B cell (primary cell): ENCODE results near the gene HDHD5. TPM values are rescaled to one million over a fixed set of nuclear protein-coding genes. Genes with fewer than 3 reads are reported as not detected.

Experiments used
- ATAC-seq: fragments of 200-7000 bp; cut with Tn5 transposase; one replicate; pipeline ENCODE4 v1.10.0; 2021; ENCODE audit warnings: low read depth, mild to moderate bottlenecking, moderate number of reproducible peaks, moderate library complexity
- CTCF ChIA-PET: fragments of 350-600 bp; sonication (Branson Sonifier 250); formaldehyde crosslinking; loops from one replicate; lab custom pipeline; 2021; ENCODE audit warnings: antibody characterized with exemption, inconsistent platforms; lab: Charles Lee
- POLR2A ChIA-PET: fragments of 350-600 bp; sonication (Branson Sonifier 250); formaldehyde crosslinking; loops from one replicate; lab custom pipeline; 2021; ENCODE audit warnings: antibody characterized with exemption; lab: Charles Lee
- DNase-seq: peaks from one replicate; pipeline ENCODE4 v3.0.0; 2013
- H2AFZ ChIP-seq: 2 replicates; pipeline ENCODE4 v1.6.1; 2012; ENCODE audit warnings: mild to moderate bottlenecking, low read depth, low read length; ENCODE audit not compliant: insufficient read depth, poor library complexity, severe bottlenecking
- H3K27ac ChIP-seq, 2 donors: 1 replicate in 1 of 2; 2 replicates in 1 of 2; pipeline ENCODE4 v1.5.1; 2012 to 2013; ENCODE audit warnings: low read length in 2 of 2, mild to moderate bottlenecking in 2 of 2, moderate library complexity in 1 of 2
- H3K27me3 ChIP-seq, 4 experiments: fragments of 200-600 bp in 1 of 4; sonication (generic) in 1 of 4; replicated peaks in 1 of 4; 1 replicate in 2 of 4; 2 replicates in 2 of 4; pipeline versions ENCODE4 v1.6.1 to v1.7.0; 2013 to 2016; ENCODE audit warnings: low read length in 3 of 4, mild to moderate bottlenecking in 2 of 4, mixed read lengths in 1 of 4, moderate library complexity in 1 of 4; ENCODE audit not compliant: insufficient read depth in 4 of 4, control insufficient read depth in 3 of 4; ENCODE audit errors: control extremely low read depth in 1 of 4
- H3K36me3 ChIP-seq, 2 experiments: replicated peaks in 1 of 2; 1 replicate in 1 of 2; 2 replicates in 1 of 2; pipeline versions ENCODE4 v1.6.1 to v1.7.1; 2013; ENCODE audit warnings: low read length in 1 of 2; ENCODE audit not compliant: insufficient read depth in 2 of 2, control insufficient read depth in 1 of 2; ENCODE audit errors: control extremely low read depth in 1 of 2, extremely low read depth in 1 of 2
- H3K4me1 ChIP-seq, 2 donors: fragments of 200-600 bp in 1 of 2; sonication (generic) in 1 of 2; 1 replicate in 1 of 2; 2 replicates in 1 of 2; pipeline versions ENCODE4 v1.5.1 to v1.6.1; 2013 to 2017; ENCODE audit warnings: low read length in 2 of 2; ENCODE audit not compliant: control insufficient read depth in 2 of 2, insufficient read depth in 2 of 2
- H3K4me2 ChIP-seq: replicated peaks from 2 replicates; pipeline ENCODE3; 2012; ENCODE audit warnings: mild to moderate bottlenecking, low read depth, low read length; ENCODE audit not compliant: poor library complexity, severe bottlenecking
- H3K4me3 ChIP-seq, 5 experiments: fragments of 200-600 bp in 1 of 5; sonication (generic) in 1 of 5; 1 replicate in 3 of 5; 2 replicates in 2 of 5; pipeline versions ENCODE4 v1.5.1 to v1.7.0; 2011 to 2016; ENCODE audit warnings: low read length in 4 of 5, mild to moderate bottlenecking in 4 of 5, low read depth in 2 of 5, control low read depth in 1 of 5, moderate library complexity in 1 of 5; ENCODE audit not compliant: insufficient read depth in 1 of 5; ENCODE audit errors: control extremely low read depth in 1 of 5, extremely low read depth in 1 of 5
- H3K79me2 ChIP-seq: fragments of 200-600 bp; sonication (generic); one replicate; pipeline ENCODE4 v1.6.0; 2016; ENCODE audit warnings: low read length; ENCODE audit not compliant: control insufficient read depth, insufficient read depth
- H3K9ac ChIP-seq: fragments of 200-600 bp; sonication (generic); 2 replicates; pipeline ENCODE4 v1.6.1; 2017; ENCODE audit warnings: mild to moderate bottlenecking, low read length, moderate library complexity
- H3K9me3 ChIP-seq, 3 donors: one replicate each; pipeline versions ENCODE4 v1.6.1 to v1.7.1; 2013; ENCODE audit warnings: low read length in 2 of 3; ENCODE audit not compliant: control insufficient read depth in 2 of 3, insufficient read depth in 1 of 3; ENCODE audit errors: control extremely low read depth in 1 of 3
- H4K20me1 ChIP-seq: 2 replicates; pipeline ENCODE4 v1.6.0; 2012; ENCODE audit warnings: mild to moderate bottlenecking, low read length; ENCODE audit not compliant: insufficient read depth, control insufficient read depth, poor library complexity, severe bottlenecking
- H3K27ac Mint-ChIP-seq: one replicate; pipeline ENCODE4 v1.8.0; 2021; ENCODE audit warnings: mixed read lengths
- H3K27me3 Mint-ChIP-seq: one replicate; pipeline ENCODE4 v1.8.0; 2021; ENCODE audit warnings: mixed read lengths
- H3K4me1 Mint-ChIP-seq: one replicate; pipeline ENCODE4 v1.8.0; 2021; ENCODE audit warnings: mixed read lengths
- H3K4me3 Mint-ChIP-seq: one replicate; pipeline ENCODE4 v1.8.0; 2021; ENCODE audit warnings: mixed read lengths
- H3K9me3 Mint-ChIP-seq: one replicate; pipeline ENCODE4 v1.8.0; 2022; ENCODE audit warnings: mixed read lengths; ENCODE audit not compliant: insufficient read depth
- EZH2 ChIP-seq: IDR thresholded peaks from 2 replicates; pipeline ENCODE4 v1.6.1; 2012; ENCODE audit warnings: borderline replicate concordance, low read depth, mild to moderate bottlenecking, moderate library complexity, low read length; ENCODE audit not compliant: insufficient read depth, poor library complexity, severe bottlenecking
- WGBS: methylation state at CpG from one replicate; pipeline ENCODE4 v1.1.5; 2013; ENCODE audit warnings: missing lambda C conversion rate; ENCODE audit not compliant: insufficient coverage; 5-methylcytosine and 5-hydroxymethylcytosine counted together
- intact Hi-C: fragments of 100-400 bp; cut with micrococcal nuclease; formaldehyde crosslinking; loops from one replicate; pipeline ENCODE4 v1.10.0; 2022
- polyA plus RNA-seq: library from polyadenylated mRNA; depleted of rRNA; stranded (reverse); fragments of >200 nt; gene quantifications from 2 replicates; pipeline ENCODE4 v1.2.3, GENCODE V29; 2012
- total RNA-seq, 2 donors: library from RNA; stranded (reverse); fragments of 120-200 nt in 1 of 2; gene quantifications; 1 replicate in 1 of 2; 2 replicates in 1 of 2; pipeline versions ENCODE4 v1.2.3 to v1.2.4, GENCODE V29; 2013 to 2022
- TF ChIP-seq, protein P1 (sequence below): fragments of 200-600 bp; IDR thresholded peaks from one replicate; pipeline ENCODE4 v1.8.0; 2022; ENCODE audit warnings: antibody characterized with exemption, mild to moderate bottlenecking

The HDHD5 gene
- total and polyA plus RNA-seq, 2 donors (not counting 1 experiment from before 2014, with no cell fraction given) = 17.7 to 37.7 TPM

DNA sequence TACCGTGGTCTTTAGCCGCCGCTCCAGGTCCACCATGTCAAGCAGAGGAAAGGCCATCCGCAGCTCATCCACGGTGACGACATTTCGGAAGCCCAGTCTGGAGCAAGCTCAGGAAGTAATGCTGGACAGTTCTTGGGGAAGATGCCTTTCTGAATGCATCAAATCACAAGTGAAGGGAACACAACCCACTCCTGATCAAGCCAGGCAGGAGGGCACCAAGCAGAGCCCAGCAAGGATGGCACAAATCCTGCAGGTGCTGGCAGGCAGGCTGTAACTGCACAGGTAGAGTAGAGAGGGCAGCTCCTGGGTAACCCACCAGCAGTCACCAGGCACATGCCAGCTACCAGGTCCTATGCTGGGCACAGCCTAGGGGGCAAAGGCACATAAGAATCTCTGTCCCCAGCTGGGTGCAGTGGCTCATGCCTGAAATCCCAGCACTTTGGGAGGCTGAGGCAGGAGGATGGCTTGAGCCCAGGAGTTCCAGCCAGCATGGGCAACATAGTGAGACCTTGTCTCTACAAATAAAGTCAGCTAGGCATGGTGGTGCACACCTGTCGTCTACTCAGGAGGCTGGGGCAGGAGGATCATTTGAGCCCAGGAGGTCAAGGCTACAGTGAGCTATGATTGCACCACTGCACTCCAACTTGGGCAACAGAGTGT lies 13.9 kb downstream of the HDHD5 start:
- H3K27me3 Mint-ChIP-seq = no peaks in the 10 kb centered on the region
- WGBS = 88% methylated on average over 8 of the region's 8 CpGs
- POLR2A ChIA-PET = no interaction called here

DNA sequence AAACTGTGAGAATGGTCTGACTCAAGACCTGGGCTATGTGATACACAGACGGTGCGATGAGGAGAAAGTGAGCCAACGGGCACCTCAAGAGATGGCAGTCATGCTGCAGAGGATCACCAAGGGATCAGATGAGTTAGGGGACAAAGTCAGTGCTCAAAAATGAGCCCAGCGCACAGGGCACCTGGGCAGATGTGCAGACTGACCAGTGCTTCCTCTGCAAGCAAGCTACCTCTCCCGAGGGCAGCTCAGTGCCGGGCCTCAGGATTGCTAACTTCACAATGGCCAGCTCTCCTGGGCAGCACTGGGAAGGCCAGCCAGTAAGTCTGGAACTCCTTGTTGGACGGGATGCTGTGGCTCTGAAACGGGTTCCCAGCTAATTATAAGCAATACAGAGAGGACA lies 15.3 kb downstream of the HDHD5 start:
- ATAC-seq = no peak
- Mint-ChIP-seq H3K4me3 (no peak overlapping the region), H3K4me1 (no peaks in the 10 kb centered on the region), H3K27me3 (no peaks in the 10 kb centered on the region), H3K9me3 (no peaks in the 10 kb centered on the region), H3K27ac (no peak overlapping the region)
- Histone ChIP-seq H3K4me1 (no peaks in the 10 kb centered on the region), H3K27ac (no peak overlapping the region), H2AFZ (no peak overlapping the region), H3K79me2 (peaks cover 7% of the 10 kb centered on the region), H4K20me1 (no peaks in the 10 kb centered on the region), H3K4me2 (no peak overlapping the region), H3K36me3 (peaks cover 0 to 53% of the 10 kb centered on the region in 2 experiments), H3K27me3 (no peaks in the 10 kb centered on the region), H3K9ac (no peak overlapping the region), H3K4me3 (no peak overlapping the region), H3K9me3 (no peaks in the 10 kb centered on the region)
- ChIA-PET CTCF (interaction anchor here (0.6 kb wide), 1 partner anchor 65 kb away, joined by 4 read pairs; no protein-coding TSS in a partner anchor), POLR2A (no interaction called here)
- no peak for TF ChIP-seq EZH2
- TF ChIP-seq, protein P1, sequence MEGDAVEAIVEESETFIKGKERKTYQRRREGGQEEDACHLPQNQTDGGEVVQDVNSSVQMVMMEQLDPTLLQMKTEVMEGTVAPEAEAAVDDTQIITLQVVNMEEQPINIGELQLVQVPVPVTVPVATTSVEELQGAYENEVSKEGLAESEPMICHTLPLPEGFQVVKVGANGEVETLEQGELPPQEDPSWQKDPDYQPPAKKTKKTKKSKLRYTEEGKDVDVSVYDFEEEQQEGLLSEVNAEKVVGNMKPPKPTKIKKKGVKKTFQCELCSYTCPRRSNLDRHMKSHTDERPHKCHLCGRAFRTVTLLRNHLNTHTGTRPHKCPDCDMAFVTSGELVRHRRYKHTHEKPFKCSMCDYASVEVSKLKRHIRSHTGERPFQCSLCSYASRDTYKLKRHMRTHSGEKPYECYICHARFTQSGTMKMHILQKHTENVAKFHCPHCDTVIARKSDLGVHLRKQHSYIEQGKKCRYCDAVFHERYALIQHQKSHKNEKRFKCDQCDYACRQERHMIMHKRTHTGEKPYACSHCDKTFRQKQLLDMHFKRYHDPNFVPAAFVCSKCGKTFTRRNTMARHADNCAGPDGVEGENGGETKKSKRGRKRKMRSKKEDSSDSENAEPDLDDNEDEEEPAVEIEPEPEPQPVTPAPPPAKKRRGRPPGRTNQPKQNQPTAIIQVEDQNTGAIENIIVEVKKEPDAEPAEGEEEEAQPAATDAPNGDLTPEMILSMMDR = no peak
- no peak for DNase-seq
- WGBS = over 99% methylated on average over 8 of the region's 8 CpGs
- intact Hi-C loops = no loop called here

More for the DNA sequence above, 13.9 kb downstream of the HDHD5 start:
- TF ChIP-seq, protein P1 = no peak
- TF ChIP-seq EZH2 = no peak
- no peak overlapping the region for H3K4me3 ChIP-seq
- no peak for DNase-seq
- no peak overlapping the region for H3K9ac ChIP-seq
- Mint-ChIP-seq H3K4me3 (no peak overlapping the region), H3K9me3 (no peaks in the 10 kb centered on the region), H3K27ac (no peak overlapping the region), H3K4me1 (no peaks in the 10 kb centered on the region)
- CTCF ChIA-PET = no interaction called here
- peaks cover 15% of the 10 kb centered on the region for H3K79me2 ChIP-seq
- no peaks in the 10 kb centered on the region for H3K4me1 ChIP-seq
- no peak overlapping the region for H3K27ac ChIP-seq
- no peak overlapping the region for H2AFZ ChIP-seq
- H4K20me1 ChIP-seq = peaks cover 11% of the 10 kb centered on the region
- H3K27me3 ChIP-seq = no peaks in the 10 kb centered on the region
- no peak for ATAC-seq
- intact Hi-C loops = no loop called here
- H3K36me3 ChIP-seq = peaks cover 0 to 58% of the 10 kb centered on the region in 2 experiments
- no peaks in the 10 kb centered on the region for H3K9me3 ChIP-seq
- no peak overlapping the region for H3K4me2 ChIP-seq
